ENCODE results near the gene TMC7.

Gene TMC7

GRCh38 chr16:19067349-19068236, 83.9 kb downstream of the TMC7 start, which contains the start of gene COQ7:
TSS of gene COQ7 (plus strand) at chr16:19067614. CDS start at chr16:19067665, 51 bp downstream.
- ChIA-PET POLR2A (interaction anchor here (0.7 to 1.7 kb wide), 12 partner anchors 10 to 279 kb away, joined by 3 to 8 read pairs (median 3); partner anchors contain the start of genes RPS15A and TMC7), CTCF (interaction anchor here (0.6 to 1.0 kb wide), 5 partner anchors 19 to 95 kb away, joined by 3 to 7 read pairs (median 3); no protein-coding TSS in a partner anchor)
- TF ChIP-seq NFRKB (IDR thresholded peaks at IDR 0.05) = no peak
- no peak for TF ChIP-seq SP1 (IDR thresholded peaks at IDR 0.05)
- TF ChIP-seq, protein P1, sequence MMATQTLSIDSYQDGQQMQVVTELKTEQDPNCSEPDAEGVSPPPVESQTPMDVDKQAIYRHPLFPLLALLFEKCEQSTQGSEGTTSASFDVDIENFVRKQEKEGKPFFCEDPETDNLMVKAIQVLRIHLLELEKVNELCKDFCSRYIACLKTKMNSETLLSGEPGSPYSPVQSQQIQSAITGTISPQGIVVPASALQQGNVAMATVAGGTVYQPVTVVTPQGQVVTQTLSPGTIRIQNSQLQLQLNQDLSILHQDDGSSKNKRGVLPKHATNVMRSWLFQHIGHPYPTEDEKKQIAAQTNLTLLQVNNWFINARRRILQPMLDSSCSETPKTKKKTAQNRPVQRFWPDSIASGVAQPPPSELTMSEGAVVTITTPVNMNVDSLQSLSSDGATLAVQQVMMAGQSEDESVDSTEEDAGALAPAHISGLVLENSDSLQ (IDR thresholded peaks at IDR 0.05) = peak; percentile 99
- TF ChIP-seq LEF1 (IDR thresholded peaks at IDR 0.05; ENCODE audit: borderline replicate concordance) = no peak
- no peak for TF ChIP-seq ARNT (IDR thresholded peaks at IDR 0.05)
- TF ChIP-seq HDGF (IDR thresholded peaks at IDR 0.05; ENCODE audit: borderline replicate concordance) = no peak
- TF ChIP-seq TARDBP (IDR thresholded peaks at IDR 0.05) = peak; percentile 75
- no peak for TF ChIP-seq ZNF384 (IDR thresholded peaks at IDR 0.05)
- TF ChIP-seq CTBP1 (IDR thresholded peaks at IDR 0.05; ENCODE audit: borderline replicate concordance) = 0 out of 2 replicates have a peak, but pooled peaks have one; percentile 29
- no peak for TF ChIP-seq FOXK2 (IDR thresholded peaks at IDR 0.05)
- no peak for TF ChIP-seq BHLHE40 (IDR thresholded peaks at IDR 0.05; ENCODE audit: borderline replicate concordance)
- no peak for TF ChIP-seq FOXM1 (IDR thresholded peaks at IDR 0.05; ENCODE audit: borderline replicate concordance)
- TF ChIP-seq L3MBTL2 (conservative IDR thresholded peaks at IDR 0.05) = peak; percentile 64
- TF ChIP-seq SUZ12 (IDR thresholded peaks at IDR 0.05) = no peak
- TF ChIP-seq FOXA1 (IDR thresholded peaks at IDR 0.05) = no peak
- peak; percentile 54; the same call in 1 of the 2 replicates for TF ChIP-seq ELF4 (IDR thresholded peaks at IDR 0.05)
- DNase-seq (ENCODE audit: extremely low spot score) = peak; percentile 97

DNA sequence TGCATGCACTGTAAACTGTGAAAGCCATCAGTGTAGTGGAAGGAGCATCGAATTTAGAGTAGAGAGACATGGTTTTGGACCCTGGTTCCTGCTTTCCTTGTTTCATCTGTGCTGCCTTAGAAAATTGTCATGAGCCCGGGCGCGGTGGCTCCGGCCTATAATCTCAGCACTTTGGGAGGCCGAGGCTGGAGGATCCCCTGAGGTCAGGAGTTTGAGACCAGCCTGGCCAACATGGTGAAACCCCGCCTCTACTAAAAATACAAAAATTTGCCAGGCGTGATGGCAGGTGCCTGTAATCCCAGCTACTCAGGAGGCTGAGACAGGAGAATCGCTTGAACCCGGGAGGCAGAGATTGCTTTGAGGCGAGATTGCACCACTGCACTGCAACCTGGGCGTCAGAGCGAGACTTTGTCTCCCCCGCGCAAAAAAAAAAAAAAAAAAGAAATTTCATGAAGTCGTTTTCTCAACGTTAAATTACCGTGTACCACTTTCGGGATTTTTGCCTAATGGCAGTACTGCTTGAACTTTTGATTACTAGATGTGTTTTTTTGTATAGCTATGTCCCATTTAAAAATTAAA, 84.6 kb downstream of the TMC7 start:
- TF ChIP-seq, protein P1 (IDR thresholded peaks at IDR 0.05) = no peak
- TF ChIP-seq SUZ12 (IDR thresholded peaks at IDR 0.05) (no peak), ELF4 (IDR thresholded peaks at IDR 0.05) (no peak), CTBP1 (IDR thresholded peaks at IDR 0.05; ENCODE audit: borderline replicate concordance) (no peak), ZNF384 (IDR thresholded peaks at IDR 0.05) (no peak), NFRKB (IDR thresholded peaks at IDR 0.05) (no peak), HDGF (IDR thresholded peaks at IDR 0.05; ENCODE audit: borderline replicate concordance) (no peak), SP1 (IDR thresholded peaks at IDR 0.05) (no peak), FOXA1 (IDR thresholded peaks at IDR 0.05) (no peak), FOXK2 (IDR thresholded peaks at IDR 0.05) (no peak), BHLHE40 (IDR thresholded peaks at IDR 0.05; ENCODE audit: borderline replicate concordance) (no peak)
- ChIA-PET CTCF (interaction anchor here (0.7 to 1.2 kb wide), 2 partner anchors 28 to 85 kb away, joined by 3 to 7 read pairs; partner anchors contain the start of gene TMC7), POLR2A (interaction anchor here (0.7 to 1.7 kb wide), 3 partner anchors 37 to 278 kb away, joined by 3 to 7 read pairs (median 3); partner anchors contain the start of gene RPS15A)
- DNase-seq (ENCODE audit: extremely low spot score) = no peak

DNA sequence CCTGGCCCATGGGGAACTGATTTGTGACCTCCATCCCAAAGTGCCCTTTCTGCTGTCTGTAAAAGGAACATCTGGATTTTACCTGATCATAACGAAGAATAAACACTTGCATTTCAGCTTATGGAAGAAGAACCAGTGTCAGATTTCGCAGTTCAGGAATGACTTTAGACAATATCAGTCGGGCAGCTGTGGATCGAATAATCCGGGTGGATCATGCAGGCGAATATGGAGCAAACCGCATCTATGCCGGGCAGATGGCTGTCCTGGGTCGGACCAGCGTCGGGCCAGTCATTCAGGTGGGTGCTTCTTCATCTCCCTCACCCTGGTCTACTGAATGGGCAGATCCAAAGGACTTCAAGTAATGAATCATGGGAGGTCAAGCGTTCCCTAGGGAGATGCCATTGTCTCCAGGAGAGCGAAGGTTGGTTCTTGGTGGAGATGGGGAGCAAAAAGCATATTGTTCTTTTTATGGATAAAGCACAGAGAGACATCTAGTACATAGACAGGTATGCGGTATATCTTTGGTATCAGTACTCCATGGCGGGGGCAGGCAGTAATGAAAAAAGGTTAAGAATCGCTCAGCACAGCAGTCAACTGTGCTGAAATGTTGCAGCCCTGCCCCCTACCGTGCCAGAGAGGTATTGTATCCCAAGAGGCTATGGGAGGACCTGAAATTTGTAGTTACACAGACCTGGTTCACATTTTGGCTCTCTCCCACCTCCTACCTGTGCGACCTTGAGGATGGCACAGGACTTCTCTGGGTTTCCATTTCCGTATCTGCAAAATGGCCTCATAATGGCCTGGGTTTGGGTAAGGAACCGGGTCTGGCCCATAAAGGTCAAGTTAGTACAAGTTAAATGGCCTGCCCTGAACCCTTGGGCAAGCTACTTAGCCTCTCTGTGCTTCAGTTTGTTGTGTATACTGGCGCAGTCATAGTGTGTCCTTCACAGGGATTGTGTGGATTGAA, 88.4 kb downstream of the TMC7 start:
- CTCF ChIA-PET = interaction anchor here (1.2 to 1.4 kb wide), 2 partner anchors 14 to 89 kb away, joined by 3 to 4 read pairs; no protein-coding TSS in a partner anchor
- DNase-seq (ENCODE audit: extremely low spot score) = peak; percentile 55
- no peak for TF ChIP-seq ZNF384 (IDR thresholded peaks at IDR 0.05)
- POLR2A ChIA-PET = no interaction called here

DNA sequence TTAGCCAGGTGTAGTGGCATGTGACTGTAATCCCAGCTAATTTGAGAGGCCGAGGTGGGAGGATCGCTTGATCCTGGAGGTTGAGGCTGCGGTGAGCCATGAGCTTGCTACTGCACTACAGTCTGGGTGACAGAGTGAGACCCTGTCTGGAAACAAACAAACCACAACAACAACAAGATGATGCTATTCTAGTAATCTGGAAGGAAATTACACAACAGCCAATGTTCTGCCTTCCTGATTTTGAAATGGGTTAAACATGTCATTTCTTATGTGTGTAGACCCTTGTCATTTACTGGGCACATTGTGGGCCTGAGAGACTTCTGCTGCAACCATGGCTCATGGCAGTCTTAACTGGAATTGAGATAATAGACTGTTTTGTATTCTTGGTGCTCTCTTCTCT, 89.6 kb downstream of the TMC7 start:
- POLR2A ChIA-PET = no interaction called here

More for the DNA sequence above, 89.6 kb downstream of the TMC7 start:
- TF ChIP-seq FOXK2 (IDR thresholded peaks at IDR 0.05) = no peak
- no peak for TF ChIP-seq L3MBTL2 (conservative IDR thresholded peaks at IDR 0.05)
- no peak for TF ChIP-seq SP1 (IDR thresholded peaks at IDR 0.05)
- TF ChIP-seq NFRKB (IDR thresholded peaks at IDR 0.05) = no peak
- no peak for TF ChIP-seq FOXM1 (IDR thresholded peaks at IDR 0.05; ENCODE audit: borderline replicate concordance)
- TF ChIP-seq ZNF384 (IDR thresholded peaks at IDR 0.05) = no peak
- TF ChIP-seq, protein P1 (IDR thresholded peaks at IDR 0.05) = no peak
- no peak for TF ChIP-seq HDGF (IDR thresholded peaks at IDR 0.05; ENCODE audit: borderline replicate concordance)
- TF ChIP-seq TARDBP (IDR thresholded peaks at IDR 0.05) = no peak
- TF ChIP-seq LEF1 (IDR thresholded peaks at IDR 0.05; ENCODE audit: borderline replicate concordance) = no peak
- TF ChIP-seq ELF4 (IDR thresholded peaks at IDR 0.05) = no peak
- TF ChIP-seq FOXA1 (IDR thresholded peaks at IDR 0.05) = no peak
- no peak for TF ChIP-seq ARNT (IDR thresholded peaks at IDR 0.05)
- TF ChIP-seq SUZ12 (IDR thresholded peaks at IDR 0.05) = no peak
- TF ChIP-seq CTBP1 (IDR thresholded peaks at IDR 0.05; ENCODE audit: borderline replicate concordance) = no peak
- no peak for DNase-seq (ENCODE audit: extremely low spot score)
- CTCF ChIA-PET = interaction anchor here (0.6 to 1.2 kb wide), 2 partner anchors 18 to 90 kb away, joined by 3 to 9 read pairs; no protein-coding TSS in a partner anchor
